ENCODE results near the gene KCNN4.
"Not testable (repeated sequence)": the region's sequence is repeated elsewhere in the genome, so short reads cannot be mapped to it uniquely, and the experiment has no call there.

KCNN4 gene

GRCh38 chr19:43780706-43781525 lies at the start of gene KCNN4:
Gene KCNN4 (minus strand): TSS chr19:43780973. CDS start chr19:43780861, 112 bp downstream.
- no peak within 1 kb of the TSS for H3K4me3 ChIP-seq (ENCODE audit: low read depth, low read length)
- H3K9me3 ChIP-seq (ENCODE audit: control insufficient read depth, low read length) = no peaks in the 10 kb centered on the region
- no peaks in the 10 kb centered on the region for H3K79me2 ChIP-seq
- H3K9ac ChIP-seq = no peak within 1 kb of the TSS
- H3K27me3 ChIP-seq (ENCODE audit: control insufficient read depth, insufficient read depth, low read length) = no peaks in the 10 kb centered on the region
- H3K4me1 ChIP-seq = no peaks in the 10 kb centered on the region
- no peak within 1 kb of the TSS for H3K27ac ChIP-seq
- H3K36me3 ChIP-seq (ENCODE audit: control insufficient read depth, insufficient read depth, low read length) = no peaks in the 10 kb centered on the region
- no peak within 1 kb of the TSS for H2AFZ ChIP-seq
- TF ChIP-seq CTCF (IDR thresholded peaks at IDR 0.05) = no peak
- H3K4me2 ChIP-seq (ENCODE audit: low read length) = no peak within 1 kb of the TSS

GRCh38 chr19:43826787-43827754 lies 46.3 kb upstream of the KCNN4 start, which contains the start of gene ZNF283:
Gene ZNF283 (plus strand): TSS chr19:43827321. CDS start chr19:43833505, 6,184 bp downstream.
- Histone ChIP-seq H3K4me3 (ENCODE audit: low read depth, low read length) (peak within 1 kb of the TSS; percentile 77), H3K27ac (peak within 1 kb of the TSS; percentile 40), H3K79me2 (no peaks in the 10 kb centered on the region), H3K4me1 (no peaks in the 10 kb centered on the region), H3K36me3 (ENCODE audit: control insufficient read depth, insufficient read depth, low read length) (no peaks in the 10 kb centered on the region), H3K27me3 (ENCODE audit: control insufficient read depth, insufficient read depth, low read length) (no peaks in the 10 kb centered on the region), H3K4me2 (ENCODE audit: low read length) (peak within 1 kb of the TSS; percentile 94), H3K9me3 (ENCODE audit: control insufficient read depth, low read length) (no peaks in the 10 kb centered on the region), H3K9ac (no peak within 1 kb of the TSS), H2AFZ (peak within 1 kb of the TSS; percentile 85)
- no peak for TF ChIP-seq CTCF (IDR thresholded peaks at IDR 0.05)

GRCh38 chr19:43824572-43824971 lies 43.8 kb upstream of the KCNN4 start:
- not testable (repeated sequence) for H3K9me3 ChIP-seq (ENCODE audit: control insufficient read depth, low read length); H3K27me3 ChIP-seq (ENCODE audit: control insufficient read depth, insufficient read depth, low read length); H3K79me2 ChIP-seq; H3K4me3 ChIP-seq (ENCODE audit: low read depth, low read length); H3K27ac ChIP-seq; H3K4me2 ChIP-seq (ENCODE audit: low read length); H2AFZ ChIP-seq; H3K36me3 ChIP-seq (ENCODE audit: control insufficient read depth, insufficient read depth, low read length); H3K9ac ChIP-seq; H3K4me1 ChIP-seq

GRCh38 chr19:43823856-43824255 lies 43.1 kb upstream of the KCNN4 start:
- H3K27ac ChIP-seq; H3K4me3 ChIP-seq (ENCODE audit: low read depth, low read length); H3K27me3 ChIP-seq (ENCODE audit: control insufficient read depth, insufficient read depth, low read length); H2AFZ ChIP-seq; H3K9me3 ChIP-seq (ENCODE audit: control insufficient read depth, low read length); H3K9ac ChIP-seq; H3K36me3 ChIP-seq (ENCODE audit: control insufficient read depth, insufficient read depth, low read length); H3K79me2 ChIP-seq; H3K4me1 ChIP-seq; H3K4me2 ChIP-seq (ENCODE audit: low read length): not testable (repeated sequence)

GRCh38 chr19:43820884-43821215 lies 40.1 kb upstream of the KCNN4 start:
- peak overlapping the region; percentile 95 for H2AFZ ChIP-seq
- H3K9ac ChIP-seq = no peak overlapping the region
- no peaks in the 10 kb centered on the region for H3K27me3 ChIP-seq (ENCODE audit: control insufficient read depth, insufficient read depth, low read length)
- no peaks in the 10 kb centered on the region for H3K36me3 ChIP-seq (ENCODE audit: control insufficient read depth, insufficient read depth, low read length)
- no peaks in the 10 kb centered on the region for H3K79me2 ChIP-seq
- H3K4me1 ChIP-seq = peaks cover 4% of the 10 kb centered on the region
- no peak overlapping the region for H3K27ac ChIP-seq
- TF ChIP-seq CTCF (IDR thresholded peaks at IDR 0.05) = no peak
- H3K4me3 ChIP-seq (ENCODE audit: low read depth, low read length) = peak overlapping the region; percentile 56
- H3K4me2 ChIP-seq (ENCODE audit: low read length) = peak overlapping the region; percentile 75
- peaks cover 2% of the 10 kb centered on the region for H3K9me3 ChIP-seq (ENCODE audit: control insufficient read depth, low read length)

Data from parathyroid adenoma (tissue), 2 donors.